8988T (cell line): ENCODE results near the gene POU3F1.

ENCODE experiments used
- DNase-seq: peaks from one replicate; pipeline ENCODE4 v3.0.0; 2011

Gene POU3F1

DNA sequence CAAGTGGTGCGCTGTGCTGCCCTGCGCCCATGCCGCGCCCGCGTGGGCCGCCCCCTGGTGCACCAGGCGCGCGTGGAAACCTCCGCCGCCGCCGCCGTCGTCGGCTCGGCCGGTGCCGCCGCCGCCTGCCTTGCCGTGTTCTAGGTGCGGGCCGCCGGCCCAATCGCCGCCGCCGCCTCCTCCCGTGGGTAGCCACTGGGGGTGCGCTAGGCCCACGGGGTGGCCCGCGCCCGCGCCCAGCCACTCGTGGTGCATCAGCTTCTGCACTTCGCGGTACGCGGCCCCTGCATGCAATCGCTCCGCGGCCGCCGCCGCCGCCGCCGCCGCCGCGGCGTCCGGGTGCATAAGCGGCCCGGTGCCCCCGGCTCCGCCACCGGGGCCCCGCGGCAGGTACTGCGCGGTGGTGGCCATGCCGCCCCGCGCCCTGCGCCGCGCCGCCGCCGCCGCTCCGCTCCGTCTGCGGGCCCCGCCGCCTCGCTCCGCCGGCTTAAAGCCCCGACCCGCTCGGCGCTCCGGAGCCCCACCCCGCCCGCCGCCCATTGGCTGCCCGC lies at the start of gene POU3F1:
Gene POU3F1 (minus strand): TSS at position 461 of the 551 bp plus-strand sequence. CDS start 50 bp downstream, at position 411.
- no peak for DNase-seq

DNA sequence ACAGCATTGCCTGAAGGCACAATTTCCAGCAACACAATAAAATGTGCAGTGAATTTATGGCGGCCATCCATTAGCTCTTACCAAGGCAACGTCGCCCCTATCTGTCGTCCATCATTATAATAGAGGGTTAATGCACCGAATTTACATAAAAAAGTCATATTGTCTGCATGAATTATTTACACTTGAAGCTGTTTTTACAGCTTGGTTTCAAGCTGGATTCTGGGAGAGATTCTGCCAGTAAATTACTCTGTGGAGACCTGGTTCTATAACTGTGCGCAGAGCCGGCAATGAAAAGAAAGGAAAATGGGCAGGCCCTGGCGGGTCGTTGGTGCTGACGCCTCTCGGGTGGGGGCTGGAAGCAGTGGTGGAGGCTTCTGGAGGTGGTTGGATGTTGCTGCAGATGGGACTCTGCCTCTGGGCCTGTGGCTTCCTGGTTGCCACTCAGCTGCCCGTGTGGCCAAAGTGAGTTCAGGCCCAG lies 48.9 kb upstream of the POU3F1 start:
- no peak for DNase-seq

DNA sequence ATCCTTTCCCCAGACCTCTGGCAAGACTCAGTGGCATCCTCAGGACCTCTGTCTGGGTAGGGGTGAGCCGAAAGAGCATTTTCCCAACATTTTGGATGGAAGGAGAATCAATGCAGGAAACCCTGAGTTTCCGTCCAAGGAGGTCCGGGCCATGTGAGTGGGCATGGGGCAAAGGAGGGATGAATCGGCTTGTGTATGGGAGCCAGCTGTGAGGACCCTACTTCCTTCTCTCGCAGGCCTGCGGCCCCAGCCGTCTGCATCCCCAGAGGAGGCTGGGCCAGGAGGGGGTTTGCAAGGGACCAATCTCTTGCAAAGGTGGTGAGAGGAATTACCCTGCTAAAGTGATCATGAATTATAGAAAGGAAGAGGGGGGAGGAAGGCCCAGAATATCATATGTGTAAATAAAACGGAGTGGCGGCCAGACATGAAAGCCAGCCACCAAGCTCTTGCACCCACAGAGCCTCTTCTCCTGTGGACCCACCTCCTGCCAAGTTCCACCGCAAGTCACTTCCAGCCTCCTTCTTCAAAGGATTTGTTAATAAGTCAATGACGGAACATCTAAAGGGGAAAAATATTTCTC lies 48.2 kb upstream of the POU3F1 start:
- DNase-seq: no peak

DNA sequence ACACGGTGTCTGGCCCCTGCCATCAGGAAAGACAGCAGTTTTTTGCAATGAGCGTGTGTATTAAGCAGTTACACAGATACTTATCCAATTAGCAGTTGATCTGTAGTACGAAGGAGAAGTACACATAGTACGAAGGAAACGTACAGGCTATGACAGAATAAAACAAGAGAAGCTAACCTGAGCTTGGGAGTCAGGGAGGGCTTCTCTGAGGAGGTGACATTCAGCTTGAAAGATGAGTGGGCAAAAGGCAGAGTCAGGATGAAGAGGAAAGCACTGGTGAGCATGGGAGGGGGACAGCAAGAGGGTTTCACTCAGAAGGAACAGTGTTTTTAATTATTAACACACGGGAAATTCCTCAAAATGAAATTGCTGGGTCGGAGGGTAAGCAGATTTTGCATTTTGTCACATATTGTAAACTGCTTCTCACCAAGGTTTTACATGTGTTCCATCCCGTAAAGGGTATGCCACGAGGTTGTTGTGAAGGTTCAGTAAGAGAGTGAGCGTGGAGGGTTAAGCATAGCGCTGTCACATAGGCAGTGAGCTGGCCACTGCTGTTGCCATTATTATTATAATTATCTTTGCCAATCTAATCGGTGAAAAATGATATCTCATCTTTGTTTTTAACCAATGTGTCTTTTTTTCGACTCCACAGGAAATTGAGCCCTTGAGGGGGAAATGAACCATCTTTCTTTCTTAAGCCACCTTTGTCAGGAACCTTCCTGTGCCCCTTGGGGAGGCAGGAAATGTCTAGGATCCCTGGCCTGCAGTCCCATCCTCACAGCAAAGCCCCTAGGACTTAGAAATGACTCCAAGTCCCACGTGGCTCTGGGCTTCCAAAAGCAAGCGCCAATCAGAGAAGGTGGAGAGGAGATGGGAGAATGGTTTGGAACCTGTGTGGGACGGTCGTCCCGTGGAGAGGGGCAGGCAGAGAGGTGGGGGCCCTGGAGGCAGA lies 47.3 kb upstream of the POU3F1 start:
- no peak for DNase-seq

DNA sequence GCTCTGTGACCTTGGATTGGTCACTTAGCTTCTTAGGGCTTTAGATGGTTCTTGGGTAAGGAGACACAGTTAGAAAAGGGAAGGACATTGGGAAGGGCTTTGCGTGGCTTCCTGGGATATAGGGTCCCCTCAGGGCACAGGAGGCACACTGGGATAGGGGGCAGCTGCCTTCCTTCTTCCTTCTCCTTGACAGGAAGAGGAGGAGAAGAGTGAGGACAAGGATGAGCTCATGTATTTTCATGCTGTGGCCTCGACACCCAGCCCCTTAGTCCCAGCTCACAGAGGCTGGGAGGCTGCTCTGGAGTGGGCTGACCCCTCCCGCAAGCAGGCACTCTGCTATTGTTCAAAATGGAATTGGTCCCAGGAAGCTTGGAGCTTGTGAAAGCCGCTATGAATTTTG lies 45.7 kb upstream of the POU3F1 start:
- no peak for DNase-seq

DNA sequence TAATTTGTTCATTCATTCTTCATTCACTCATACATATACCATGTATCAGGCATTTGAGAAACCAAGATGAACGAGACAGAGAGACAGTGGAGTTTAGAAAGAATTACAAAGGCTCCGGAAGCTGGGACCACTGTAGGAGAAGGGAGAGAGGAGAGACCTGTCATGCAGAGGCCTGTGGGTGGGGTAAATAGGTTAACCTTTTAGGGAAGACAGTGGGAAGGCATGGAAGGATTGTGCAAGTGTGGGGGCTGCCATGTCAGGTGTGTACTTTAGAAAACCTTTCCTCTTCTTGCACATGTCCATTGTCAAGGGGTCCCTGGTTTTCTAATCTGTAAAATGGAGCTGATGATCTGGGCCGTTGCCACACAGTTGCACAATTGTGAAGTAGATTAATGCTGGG lies 44.2 kb upstream of the POU3F1 start:
- DNase-seq: no peak

DNA sequence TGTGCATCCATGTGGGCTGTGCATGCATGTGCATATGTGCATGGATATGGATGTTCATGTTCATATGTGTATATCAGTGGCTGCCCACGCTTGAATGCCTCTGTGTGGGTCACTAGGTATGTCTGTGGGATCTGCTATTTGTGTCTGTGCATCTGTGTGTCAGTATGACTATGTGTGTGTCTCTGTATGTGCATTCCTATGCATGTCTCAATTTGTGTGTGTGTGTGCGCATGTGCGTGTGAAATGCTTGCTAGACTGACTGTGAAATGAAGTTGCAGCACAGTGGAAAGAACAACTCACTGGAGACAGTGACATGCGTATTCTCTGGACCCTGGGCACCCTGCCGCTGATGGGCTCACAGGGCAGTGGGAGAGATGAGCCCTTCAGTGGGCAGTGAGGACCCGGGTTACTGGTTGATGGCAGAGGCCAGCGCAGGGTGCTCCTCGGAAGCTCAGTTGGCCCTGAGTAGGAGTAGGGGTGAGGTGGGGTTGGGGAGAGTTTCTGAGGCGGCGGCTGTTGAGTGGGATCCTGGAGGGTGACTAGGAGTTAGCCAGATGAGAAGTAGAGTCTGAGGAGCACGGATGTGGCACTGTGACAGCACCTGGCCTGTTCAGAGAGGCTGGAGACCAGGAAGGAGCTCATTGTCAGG lies 43.2 kb upstream of the POU3F1 start:
- DNase-seq: no peak

DNA sequence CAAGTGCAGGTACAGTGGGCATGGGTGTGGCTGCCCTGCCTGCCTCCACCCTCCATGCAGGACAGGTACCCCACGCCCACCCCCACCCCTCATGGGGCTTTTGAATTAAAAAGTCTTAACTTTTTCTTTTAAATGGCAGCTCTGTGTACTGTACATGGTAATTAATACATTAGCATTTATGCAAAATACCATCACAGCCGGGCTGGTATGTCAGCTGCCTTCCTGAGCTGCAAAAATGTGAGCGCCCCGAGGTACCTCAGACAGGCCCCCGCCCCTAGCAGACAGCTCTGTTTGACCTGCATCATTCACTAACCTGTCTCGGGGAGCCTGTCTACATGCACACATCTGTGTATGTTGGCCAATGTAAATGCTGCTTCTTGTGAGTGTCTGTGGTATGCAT lies 42.2 kb upstream of the POU3F1 start:
- DNase-seq: no peak

DNA sequence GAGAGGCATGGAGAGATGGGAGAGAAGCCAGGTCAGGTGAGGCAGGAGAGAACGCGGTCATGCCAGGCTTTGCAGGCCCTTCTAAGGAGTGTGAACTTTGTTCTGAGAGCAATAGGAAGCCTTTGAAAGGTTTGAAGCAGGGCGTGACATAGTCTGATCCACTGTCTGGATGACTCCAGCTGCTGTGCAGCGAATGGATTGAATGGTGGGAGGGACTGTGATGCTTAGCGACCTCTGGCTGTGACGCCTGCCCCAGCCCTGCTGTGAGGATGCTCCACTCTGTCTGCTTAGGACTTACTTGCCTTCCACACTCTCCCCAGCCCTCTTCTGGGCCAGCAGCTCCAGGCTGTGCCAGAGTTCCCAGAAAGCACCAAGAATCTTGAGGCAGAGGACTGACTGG lies 41.8 kb upstream of the POU3F1 start:
- no peak for DNase-seq

DNA sequence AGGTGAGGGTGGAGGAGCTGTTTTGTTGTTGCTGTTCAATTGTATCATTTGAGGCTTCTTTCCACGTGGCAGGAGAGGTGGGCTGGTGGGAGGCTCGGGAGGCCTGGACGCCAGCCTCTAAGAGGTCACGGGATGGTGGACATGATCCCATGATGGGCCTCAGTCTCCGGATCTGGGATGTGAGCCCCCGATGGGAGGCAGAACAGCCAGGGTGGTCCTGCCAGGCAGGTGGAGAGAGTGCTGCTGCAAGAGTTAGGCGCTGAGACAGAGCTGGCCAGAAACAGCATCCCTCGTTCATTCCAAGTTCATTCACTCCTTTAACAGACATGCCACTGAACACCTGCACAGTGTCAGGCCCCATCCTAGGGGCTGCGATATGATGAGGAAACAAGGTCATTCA lies 41.1 kb upstream of the POU3F1 start:
- no peak for DNase-seq

DNA sequence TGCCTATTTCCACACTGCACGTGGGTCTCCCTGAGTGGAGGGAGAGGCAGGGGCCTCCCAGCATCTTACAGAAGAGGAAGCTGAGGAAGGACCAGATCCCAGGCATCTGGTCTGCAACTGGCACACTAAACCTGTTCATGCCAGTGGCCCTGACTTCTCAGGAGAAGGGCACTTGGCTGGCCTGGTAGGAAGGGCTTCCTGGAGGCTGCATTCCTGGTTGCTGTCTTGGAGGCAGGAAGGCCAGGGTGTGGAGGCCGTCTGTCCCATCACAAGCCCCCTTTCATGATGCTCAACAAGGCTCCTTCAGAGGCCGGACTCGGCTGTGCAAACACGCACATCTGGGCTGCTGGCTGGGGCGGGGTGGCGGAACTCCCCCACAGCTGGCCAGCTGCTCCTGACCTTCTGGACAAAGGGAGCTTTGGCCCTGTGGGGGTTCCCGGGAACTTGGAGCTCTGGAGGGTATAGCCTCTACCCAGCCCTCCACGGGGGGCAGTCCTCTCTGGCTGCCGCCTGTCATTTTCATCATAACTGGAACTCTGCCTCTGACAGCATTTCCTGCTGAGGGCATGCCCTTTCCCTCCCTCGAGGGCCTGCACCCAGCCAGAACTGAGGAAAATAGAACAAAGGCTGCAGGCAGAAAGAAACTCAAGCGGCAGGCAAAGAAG lies 39.2 kb upstream of the POU3F1 start:
- no peak for DNase-seq

DNA sequence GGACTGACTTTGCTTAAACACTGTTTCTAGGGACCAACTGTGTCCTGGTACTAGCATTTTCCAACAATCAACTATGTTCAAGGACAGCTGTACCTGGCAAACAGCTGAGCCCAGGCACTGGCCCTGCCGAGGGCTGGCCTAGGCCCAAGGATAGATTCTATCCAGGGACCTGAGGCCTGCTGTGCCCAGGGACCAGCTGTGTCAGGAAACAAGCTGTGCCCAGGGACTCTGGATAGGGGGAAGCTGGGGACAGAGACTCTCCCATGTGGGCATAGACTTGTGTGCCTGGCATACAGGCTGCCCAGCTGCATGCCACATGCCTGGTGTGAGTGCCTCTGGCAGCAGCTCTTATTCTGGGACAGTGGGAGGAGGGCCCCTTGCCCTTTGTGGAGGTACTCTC lies 38.1 kb upstream of the POU3F1 start:
- no peak for DNase-seq

DNA sequence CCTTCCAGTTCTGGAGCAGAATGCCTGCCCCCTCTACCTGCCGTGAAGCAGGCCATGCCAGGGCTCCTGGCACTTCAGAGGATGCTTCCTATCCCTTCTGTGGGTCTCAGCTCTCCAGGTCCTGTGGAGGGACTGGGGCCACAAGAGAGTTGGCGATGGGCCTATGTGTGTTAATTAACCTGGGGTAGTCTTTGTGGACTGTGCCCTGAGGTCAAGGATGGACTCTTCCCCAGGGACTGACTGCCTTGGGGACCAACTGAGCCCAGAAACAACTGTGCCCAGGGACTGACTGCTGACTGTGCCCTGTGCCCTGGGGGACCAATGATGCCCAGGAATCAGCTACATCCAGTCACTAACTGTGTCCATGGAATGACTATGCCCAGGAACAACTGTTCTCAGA lies 37.5 kb upstream of the POU3F1 start:
- DNase-seq: no peak

DNA sequence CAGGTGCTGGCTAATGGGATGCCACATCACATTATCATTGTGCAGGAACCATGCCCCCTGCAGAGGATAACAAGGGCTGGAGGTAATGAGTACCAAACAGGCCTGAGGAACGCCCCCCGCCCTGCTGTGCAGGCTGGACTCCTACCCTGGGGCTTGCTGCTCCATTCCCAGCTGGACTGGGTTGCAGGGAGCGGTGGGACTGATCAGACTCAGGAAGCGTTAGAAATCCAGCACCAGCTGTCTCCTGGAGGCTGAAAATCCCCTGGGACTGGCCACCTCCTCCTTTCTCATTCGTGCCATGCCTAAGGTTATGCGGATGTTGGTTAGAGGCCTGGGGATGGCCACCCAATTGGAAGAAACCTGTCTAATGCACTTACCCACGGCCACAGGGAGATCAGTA lies 36.9 kb upstream of the POU3F1 start:
- no peak for DNase-seq

DNA sequence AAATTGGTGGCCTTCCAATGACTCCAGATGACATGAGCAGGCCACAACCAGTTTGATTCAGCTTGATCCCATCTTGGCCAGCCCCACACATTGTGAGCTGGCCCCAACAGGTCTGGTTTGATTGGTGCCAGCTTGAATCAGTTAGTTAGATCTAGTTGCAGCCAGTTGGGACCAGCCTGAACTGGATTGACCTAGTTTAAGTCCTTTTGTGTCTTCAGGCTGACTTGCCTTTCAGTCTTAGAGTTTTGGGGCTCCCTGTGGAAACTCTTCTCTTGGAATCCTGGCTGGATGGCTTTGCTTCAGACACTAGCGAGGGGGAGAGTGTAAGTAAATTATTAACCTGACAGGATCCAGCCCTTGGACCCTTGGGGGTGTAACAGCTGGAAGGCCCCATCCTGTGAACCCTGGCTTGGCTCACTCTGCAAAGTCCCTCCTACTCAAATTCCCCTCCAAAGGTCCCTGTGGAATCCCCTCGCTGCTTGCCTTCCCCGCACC lies 36.2 kb upstream of the POU3F1 start:
- no peak for DNase-seq

DNA sequence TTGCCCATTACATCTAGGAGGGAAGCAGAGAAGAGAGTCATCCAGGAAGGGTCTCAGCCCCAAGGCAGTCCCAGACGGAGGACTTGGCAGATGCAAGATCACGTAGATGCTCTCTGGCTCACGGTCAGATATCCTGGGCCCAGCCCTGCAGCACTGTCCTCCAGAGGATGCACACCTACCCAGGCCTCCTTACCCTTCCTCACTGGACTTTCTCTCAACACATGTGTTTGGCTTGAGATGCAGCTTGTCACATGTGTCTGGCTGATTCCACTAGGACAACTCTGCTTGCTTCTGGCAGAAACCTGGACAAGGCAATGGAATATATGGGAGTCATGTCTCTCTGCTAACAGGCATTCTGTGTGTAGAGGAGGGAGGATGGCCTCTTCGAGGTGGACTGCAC lies 32.4 kb upstream of the POU3F1 start:
- DNase-seq: no peak

DNA sequence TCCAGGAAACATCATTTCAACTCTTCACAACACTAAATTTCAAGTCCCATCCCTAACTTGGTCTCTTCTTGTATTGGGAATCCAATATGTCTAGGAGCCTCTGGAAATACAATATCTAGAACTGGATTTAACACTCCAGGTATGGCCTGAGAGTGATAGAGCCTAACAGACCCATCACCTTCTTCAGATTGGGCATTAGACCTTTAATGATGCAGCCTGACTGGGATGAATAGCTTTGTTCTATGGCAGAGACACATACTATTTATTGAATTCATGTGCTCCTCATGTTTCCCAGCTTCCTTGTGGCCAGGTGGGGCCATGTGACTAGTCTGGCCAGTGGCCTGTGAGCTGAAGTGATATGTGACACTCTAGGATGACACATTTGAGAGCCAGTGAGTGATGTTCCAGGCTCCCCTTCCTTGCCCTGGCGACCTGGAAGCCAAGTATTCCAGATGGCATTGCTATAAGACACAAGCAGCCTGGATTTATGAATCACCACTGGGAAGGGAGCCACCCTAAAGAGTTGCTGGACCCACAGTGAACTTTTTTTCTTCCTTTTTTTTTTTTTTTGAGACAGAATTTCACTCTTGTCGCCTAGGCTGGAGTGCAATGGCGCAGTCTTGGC lies 31.0 kb upstream of the POU3F1 start:
- no peak for DNase-seq

DNA sequence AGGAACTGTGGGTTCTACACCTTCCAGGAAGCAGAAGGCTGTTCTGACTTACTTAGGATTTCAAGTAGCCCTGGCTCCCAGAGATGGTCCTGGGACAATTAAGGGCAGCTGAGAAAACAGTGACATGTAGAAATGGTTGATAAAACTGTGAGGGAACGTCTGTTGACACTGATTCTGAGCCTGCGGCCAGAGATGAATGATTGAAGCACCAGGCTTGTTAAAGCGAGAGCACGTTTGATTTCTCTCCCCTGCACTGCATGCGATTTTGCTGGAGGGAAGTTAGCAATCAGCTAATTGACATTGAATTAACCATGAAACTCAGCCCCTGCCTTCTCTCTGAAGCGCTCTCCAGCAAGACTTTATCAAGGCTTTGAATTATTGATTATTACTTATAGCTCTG lies 29.9 kb upstream of the POU3F1 start:
- no peak for DNase-seq

DNA sequence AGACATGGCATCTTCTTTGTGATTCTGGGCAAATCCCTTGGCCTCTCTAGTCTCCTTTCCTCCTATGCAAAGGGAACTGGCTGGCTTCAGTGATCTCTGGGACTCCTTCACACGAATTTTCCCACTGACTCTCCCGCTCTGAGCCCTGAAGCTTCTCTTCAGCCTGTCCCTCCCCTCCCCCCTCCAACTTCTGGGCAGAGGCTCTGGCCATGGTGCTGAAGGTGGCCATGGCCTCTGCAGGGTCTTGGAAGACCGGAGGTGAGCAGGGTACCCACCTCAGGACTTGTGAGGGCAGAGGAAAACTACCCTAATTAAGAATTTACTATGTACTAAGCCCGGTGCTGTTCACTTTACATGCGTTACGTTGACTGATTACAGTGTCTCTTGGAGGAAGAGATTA lies 29.4 kb upstream of the POU3F1 start:
- no peak for DNase-seq

DNA sequence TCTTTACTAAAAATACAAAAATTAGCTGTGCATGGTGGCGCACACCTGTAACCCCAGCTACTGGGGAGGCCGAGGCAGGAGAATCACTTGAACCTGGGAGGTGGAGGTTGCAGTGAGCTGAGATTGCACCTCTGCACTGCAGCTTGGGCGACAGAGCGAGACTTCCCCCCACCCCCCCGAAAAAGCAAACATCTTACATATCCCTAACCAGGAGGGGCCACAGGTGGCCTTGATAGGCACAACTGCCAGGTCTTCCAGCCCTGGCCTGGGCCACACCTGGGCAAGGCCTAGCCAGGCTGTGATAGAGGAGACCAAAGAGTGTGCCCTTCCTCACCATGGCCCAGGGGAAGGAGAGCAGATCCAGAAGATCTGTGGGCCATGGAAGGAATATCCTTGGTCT lies 28.6 kb upstream of the POU3F1 start:
- no peak for DNase-seq

DNA sequence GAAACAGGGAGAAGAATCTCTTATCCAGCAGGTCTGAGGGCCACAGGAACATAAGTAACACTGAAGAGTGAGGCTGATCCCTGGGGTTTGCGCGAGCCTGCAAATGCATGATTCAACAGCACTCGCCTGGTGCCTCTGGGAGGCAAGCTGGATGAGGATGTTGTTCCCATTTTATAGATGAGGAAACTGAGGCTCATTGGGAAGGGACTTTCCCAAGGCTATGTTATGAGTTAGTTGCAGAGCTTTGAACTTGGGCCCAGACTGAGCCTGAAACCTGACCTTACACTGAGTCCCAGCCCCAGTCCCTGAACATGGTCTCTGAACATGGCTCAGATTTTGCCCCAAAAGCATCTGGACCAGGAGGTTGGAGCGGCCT lies 27.7 kb upstream of the POU3F1 start:
- DNase-seq: no peak

DNA sequence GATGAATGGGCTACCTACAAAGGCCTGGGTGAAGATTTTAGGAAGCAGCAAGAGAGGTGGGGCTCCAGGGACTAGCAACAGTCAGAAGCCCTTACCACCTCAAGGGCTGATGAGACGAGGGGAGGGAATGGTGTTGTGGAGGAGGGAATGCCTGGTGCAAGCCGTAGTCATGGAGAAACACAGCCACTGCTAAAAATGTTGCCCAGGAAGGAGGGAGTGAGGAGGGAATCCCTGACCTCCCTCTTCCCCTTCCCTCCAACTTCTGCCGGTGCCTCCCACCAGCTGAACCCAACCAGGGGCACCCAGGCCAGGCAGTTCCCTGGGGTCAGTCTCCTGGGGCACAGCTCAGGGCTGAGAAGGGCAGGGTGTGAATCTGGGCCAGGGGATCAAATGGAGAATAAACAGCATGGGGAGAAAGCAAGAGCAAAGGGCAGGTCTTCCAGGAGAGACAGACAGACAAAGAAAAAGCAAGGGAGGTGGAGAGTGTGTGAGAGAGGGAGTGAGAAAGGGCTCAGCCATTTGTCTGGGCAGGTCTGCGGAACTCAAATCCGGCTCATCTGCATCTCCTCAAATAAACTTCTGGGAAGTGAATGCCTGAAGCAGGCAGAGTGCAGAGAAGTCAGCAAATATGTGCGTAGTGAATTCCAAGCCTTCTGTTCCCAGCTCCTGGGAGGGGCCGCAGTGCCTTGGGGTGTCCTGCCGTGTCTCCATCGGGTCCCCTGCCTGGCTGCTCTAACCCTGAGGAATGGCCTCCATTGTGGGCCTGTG lies 27.1 kb upstream of the POU3F1 start:
- DNase-seq: no peak
